LHCN-M2 (cell line): ENCODE measurements around the gene NBPF20. TPM values are rescaled to one million over a fixed set of nuclear protein-coding genes. Genes with fewer than 3 reads are reported as not detected.
A peak's percentile ranks its signal among the peaks of the same experiment; 100 is the strongest.
"Not testable (repeated sequence)": the region's sequence is repeated elsewhere in the genome, so short reads cannot be mapped to it uniquely, and the experiment has no call there.

Experiments used
- DNase-seq: peaks from one replicate; pipeline ENCODE4 v3.0.0-alpha.2; 2012; ENCODE audit warnings: low read depth
- polyA plus RNA-seq: library from polyadenylated mRNA; unstranded; fragments of >200 nt; gene quantifications from one replicate; pipeline ENCODE4 v1.2.1, GENCODE V29; 2012; ENCODE audit warnings: missing spikeins
- total RNA-seq: library from RNA; depleted of rRNA; stranded (reverse); fragments of >200 nt; gene quantifications from 2 replicates; pipeline ENCODE4 v1.2.3, GENCODE V29; 2014; rRNA removed

The NBPF20 gene
- 3.2 and 3.5 TPM in 2 replicates for total RNA-seq
- 2.1 TPM for polyA plus RNA-seq

GRCh38 chr1:145425436-145426029 lies at the start of gene NBPF20:
Gene NBPF20 (minus strand): TSS chr1:145425603. CDS start chr1:145405272, 20,331 bp downstream.
- DNase-seq, result peak; percentile 68

GRCh38 chr1:145474837-145475368 lies 49.5 kb upstream of the NBPF20 start:
- DNase-seq, result not testable (repeated sequence)

GRCh38 chr1:145472731-145473130 lies 47.3 kb upstream of the NBPF20 start:
- DNase-seq, result not testable (repeated sequence)

GRCh38 chr1:145471365-145471764 lies 46.0 kb upstream of the NBPF20 start:
- DNase-seq, result not testable (repeated sequence)

GRCh38 chr1:145465405-145466144 lies 40.2 kb upstream of the NBPF20 start:
- peak; percentile 98 for DNase-seq

GRCh38 chr1:145464708-145465336 lies 39.4 kb upstream of the NBPF20 start:
- not testable (repeated sequence) for DNase-seq

GRCh38 chr1:145464017-145464416 lies 38.6 kb upstream of the NBPF20 start:
- not testable (repeated sequence) for DNase-seq

- not testable (repeated sequence) for DNase-seq
Observed at GRCh38 chr1:145460684-145461083, 35.3 kb upstream of the NBPF20 start.

GRCh38 chr1:145460048-145460447 lies 34.6 kb upstream of the NBPF20 start:
- DNase-seq, result not testable (repeated sequence)

GRCh38 chr1:145459591-145459990 lies 34.2 kb upstream of the NBPF20 start:
- DNase-seq, result not testable (repeated sequence)

- DNase-seq, result not testable (repeated sequence)
Observed at GRCh38 chr1:145459063-145459462, 33.7 kb upstream of the NBPF20 start.

- DNase-seq, result not testable (repeated sequence)
Observed at GRCh38 chr1:145454824-145455177, 29.4 kb upstream of the NBPF20 start.

GRCh38 chr1:145453873-145454823 lies 28.7 kb upstream of the NBPF20 start:
- not testable (repeated sequence) for DNase-seq

GRCh38 chr1:145452506-145452905 lies 27.1 kb upstream of the NBPF20 start:
- DNase-seq, result not testable (repeated sequence)

GRCh38 chr1:145451914-145452313 lies 26.5 kb upstream of the NBPF20 start:
- peak; percentile 3 for DNase-seq

- DNase-seq, result not testable (repeated sequence)
Observed at GRCh38 chr1:145445219-145445618, 19.8 kb upstream of the NBPF20 start.

GRCh38 chr1:145442340-145442739 lies 16.9 kb upstream of the NBPF20 start:
- DNase-seq, result not testable (repeated sequence)

- not testable (repeated sequence) for DNase-seq
Observed at GRCh38 chr1:145431363-145432256, 6.2 kb upstream of the NBPF20 start.

GRCh38 chr1:145430830-145431229 lies 5.4 kb upstream of the NBPF20 start:
- not testable (repeated sequence) for DNase-seq

- not testable (repeated sequence) for DNase-seq
Observed at GRCh38 chr1:145429329-145429728, 3.9 kb upstream of the NBPF20 start.
